ENCODE measurements around the gene CDK13.
"Not testable (repeated sequence)": the region's sequence is repeated elsewhere in the genome, so short reads cannot be mapped to it uniquely, and the experiment has no call there.

CDK13 gene

GRCh38 chr7:40098810-40099209 is 148.8 kb downstream of the CDK13 start:
- no peak for DNase-seq (ENCODE audit: low spot score)

DNA sequence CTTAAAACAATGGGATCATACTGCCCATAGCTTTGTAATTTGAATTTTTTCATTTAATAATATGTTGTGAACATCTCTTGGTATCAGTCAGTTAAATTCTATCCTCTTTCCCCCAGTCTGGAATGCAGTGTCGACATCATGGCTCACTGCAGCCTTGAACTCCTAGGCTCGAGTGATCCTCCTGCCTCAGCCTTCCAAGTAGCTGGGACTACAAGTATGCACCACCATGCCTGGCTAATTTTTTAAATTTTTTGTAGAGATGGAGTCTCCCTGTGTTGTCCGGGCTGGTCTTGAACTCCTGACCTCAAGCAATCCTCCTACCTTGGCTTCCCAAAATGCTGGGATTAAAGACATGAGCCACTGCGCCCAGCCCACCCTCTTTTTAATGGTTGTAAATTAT is 149.8 kb downstream of the CDK13 start:
- DNase-seq (ENCODE audit: low spot score): no peak

GRCh38 chr7:40101201-40101600 is 151.1 kb downstream of the CDK13 start:
- no peak for DNase-seq (ENCODE audit: low spot score)

- DNase-seq (ENCODE audit: low spot score): no peak
Measured at GRCh38 chr7:40102897-40103296, 152.8 kb downstream of the CDK13 start.

GRCh38 chr7:40105879-40106473 is 155.9 kb downstream of the CDK13 start:
- DNase-seq (ENCODE audit: low spot score): no peak

GRCh38 chr7:40115936-40116335 is 165.9 kb downstream of the CDK13 start:
- DNase-seq (ENCODE audit: low spot score): no peak

- not testable (repeated sequence) for DNase-seq (ENCODE audit: low spot score)
Measured at GRCh38 chr7:40117199-40117598, 167.1 kb downstream of the CDK13 start.

DNA sequence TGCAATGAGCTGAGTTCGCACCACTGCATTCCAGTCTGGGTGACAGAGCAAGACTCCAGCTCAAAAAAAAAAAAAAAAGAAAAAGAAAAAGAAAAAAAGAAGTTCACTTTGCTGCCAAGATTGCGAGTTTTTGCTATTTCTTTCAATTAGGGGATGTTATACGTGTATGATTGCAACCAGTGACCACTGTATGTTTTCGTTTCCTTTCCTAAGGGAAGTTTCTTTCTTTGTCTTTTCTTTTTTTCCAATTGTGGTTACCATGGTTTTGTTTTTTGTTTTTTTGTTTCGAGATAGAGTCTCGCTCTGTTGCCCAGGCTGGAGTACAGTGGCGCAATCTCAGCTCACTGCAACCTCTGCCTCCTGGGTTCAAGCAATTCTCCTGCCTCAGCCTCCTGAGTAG is 168.1 kb downstream of the CDK13 start:
- DNase-seq (ENCODE audit: low spot score): not testable (repeated sequence)

GRCh38 chr7:40120020-40120419 is 170.0 kb downstream of the CDK13 start:
- no peak for DNase-seq (ENCODE audit: low spot score)

DNA sequence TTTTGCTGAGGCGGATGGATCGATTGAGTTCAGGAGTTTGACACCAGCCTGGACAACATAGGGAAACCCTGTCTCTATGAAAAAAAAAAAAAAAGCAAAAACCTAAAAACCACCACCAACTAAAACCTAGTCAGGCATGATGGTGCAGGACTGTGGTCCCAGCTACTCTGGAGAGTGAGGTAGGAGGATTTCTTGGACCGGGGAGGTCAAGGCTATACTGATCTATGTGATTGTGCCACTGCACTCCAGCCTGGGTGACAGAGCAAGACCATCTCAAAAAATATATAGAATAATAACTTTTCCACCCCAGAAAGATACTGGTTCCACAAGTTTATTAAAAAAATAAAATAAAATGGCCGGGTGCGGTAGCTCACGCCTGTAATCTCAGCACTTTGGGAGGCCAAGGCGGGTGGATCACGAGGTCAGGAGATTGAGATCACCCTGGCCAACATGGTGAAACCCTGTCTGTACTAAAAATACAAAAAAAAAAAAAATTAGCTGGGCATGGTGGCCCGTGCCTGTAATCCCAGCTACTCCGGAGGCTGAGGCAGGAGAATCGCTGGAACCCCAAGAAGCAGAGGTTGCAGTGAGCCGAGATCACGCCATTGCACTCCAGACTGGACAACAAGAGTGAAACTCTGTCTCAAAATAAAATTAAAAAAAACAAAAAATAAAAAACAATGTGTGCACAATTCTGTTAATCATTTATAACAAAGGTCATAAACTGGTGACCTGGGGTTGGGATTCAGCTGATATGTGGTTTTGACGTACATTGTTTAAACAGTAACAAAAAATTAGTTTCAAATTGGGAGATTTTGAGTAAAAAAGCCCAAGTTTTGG is 172.3 kb downstream of the CDK13 start:
- DNase-seq (ENCODE audit: low spot score): not testable (repeated sequence)

GRCh38 chr7:40122940-40123254 is 172.8 kb downstream of the CDK13 start:
- no peak for DNase-seq (ENCODE audit: low spot score)

DNA sequence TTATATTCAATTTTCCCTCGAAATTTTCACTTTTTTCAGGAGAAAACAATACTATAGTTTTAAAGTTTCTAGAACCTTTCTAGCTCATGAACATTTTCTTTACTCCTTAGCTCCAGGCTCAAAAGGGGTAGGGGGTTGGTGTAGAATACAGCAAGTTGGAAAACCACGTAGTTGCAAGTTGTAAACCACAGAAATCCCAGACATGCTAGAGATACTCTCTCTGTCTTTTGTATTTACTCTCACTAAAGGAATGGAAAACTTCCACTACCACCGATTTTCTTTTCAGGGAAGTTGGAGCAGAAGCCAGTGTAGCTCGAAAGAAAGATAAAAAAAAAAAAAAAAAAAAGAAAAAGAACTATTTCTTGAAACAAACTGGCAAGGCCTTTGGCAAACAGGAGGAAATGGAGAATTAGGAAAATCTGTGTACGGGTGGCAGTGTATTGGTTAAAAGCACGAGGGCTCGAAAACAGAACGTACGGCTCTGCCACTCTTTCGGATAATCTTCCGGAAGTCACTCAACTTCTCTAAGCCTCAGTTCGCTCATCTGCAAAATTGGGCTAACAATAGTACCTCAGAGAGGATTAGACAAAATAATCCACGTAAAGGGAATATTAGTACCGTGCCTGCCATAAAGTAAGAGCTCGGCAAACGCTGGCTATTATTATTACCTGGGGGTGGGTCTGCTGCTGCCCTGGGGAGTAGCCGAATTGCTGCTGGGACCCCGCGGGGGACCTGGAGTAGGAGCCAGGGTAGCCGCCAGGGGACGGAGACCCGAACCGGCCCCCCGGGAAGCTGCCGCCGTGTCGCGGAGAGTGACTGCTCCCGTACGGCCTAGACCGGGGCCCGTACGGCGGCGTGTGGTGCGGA is 183.7 kb downstream of the CDK13 start:
- peak; percentile 20 for DNase-seq (ENCODE audit: low spot score)

DNA sequence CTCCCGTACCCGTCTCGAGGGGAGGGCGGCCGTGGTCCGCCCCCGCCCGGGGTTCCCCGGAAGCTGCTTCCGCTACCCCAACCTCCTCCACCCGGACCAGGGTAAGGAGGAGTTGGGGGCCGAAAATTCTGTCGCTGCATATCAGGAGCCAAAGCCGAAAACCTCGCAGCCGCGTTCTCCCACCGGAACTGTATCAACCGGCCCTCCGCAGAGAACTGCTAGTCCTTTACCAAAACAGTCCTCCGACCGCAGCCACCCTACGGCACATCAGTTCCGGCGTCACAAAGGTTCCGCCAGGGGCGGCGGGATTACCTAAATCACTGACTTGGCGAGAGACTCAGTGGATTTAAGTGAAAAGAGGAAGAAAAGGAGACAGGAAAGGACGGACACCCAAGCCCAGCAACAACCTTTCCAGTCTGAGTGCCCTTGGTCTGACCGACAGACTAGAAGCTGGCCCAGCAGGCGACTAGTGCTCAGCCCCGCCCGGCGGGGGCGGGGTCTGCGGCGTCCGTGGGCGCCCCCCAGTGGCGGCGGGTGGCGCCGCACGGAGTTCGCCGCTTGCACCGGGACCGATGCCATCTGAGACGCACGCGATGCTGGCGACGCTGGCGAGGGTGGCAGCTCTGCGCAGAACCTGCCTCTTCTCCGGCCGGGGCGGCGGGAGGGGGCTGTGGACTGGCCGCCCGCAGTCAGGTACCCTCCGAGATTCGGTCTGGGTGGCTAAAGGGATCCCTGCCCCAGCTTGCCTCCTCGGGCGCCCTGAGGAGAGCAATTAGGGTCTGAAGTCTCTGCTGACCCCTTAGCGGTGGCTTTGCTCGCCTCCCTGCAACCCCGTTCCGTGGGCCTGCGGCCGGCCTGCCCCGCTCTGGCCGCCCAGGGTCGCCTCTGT is 184.6 kb downstream of the CDK13 start, which contains the start of the genes MPLKIP and SUGCT:
MPLKIP (minus strand) TSS at position 195 of the 889 bp plus-strand sequence; CDS start at position 140, 55 bp downstream.
SUGCT (plus strand) TSS at position 578 of the 889 bp plus-strand sequence.
- DNase-seq (ENCODE audit: low spot score): peak; percentile 80

- no peak for DNase-seq (ENCODE audit: low spot score)
Measured at GRCh38 chr7:40135317-40135610, 185.2 kb downstream of the CDK13 start.

DNA sequence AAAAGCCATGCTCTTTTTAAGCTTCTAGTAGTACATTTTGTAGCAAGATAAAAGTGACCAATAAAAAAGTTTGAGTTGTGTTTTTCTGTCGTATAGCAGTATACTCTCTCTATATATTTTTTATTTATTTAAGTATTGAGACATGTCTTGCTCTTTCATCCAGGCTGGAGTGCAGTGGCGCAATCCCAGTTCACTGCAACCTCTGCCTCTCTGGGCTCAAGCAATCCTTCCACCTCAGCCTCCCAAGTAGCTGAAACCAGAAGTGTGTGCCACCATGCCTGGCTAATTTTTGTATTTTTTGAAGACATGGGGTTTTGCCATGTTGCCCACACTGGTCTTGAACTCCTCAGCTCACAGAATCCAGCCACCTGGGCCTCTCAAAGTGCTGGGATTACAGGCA is 187.5 kb downstream of the CDK13 start:
- no peak for DNase-seq (ENCODE audit: low spot score)

DNA sequence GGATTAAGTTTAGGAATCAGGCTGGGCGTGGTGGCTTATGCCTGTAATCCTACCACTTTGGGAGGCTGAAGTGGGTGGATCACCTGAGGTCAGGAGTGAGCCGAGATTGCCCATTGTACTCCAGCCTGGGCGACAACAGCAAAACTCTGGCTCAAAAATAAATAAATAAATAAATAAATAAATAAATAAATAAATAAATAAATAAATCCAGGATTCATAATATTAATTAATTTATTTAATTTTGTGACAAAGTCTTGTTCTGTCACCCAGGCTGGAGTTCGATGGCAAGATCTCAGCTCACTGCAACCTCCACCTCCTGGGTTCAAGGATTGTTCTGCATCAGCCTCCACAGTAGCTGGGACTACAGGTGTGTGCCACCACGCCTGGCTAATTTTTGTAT is 188.9 kb downstream of the CDK13 start:
- no peak for DNase-seq (ENCODE audit: low spot score)

- not testable (repeated sequence) for DNase-seq (ENCODE audit: low spot score)
Measured at GRCh38 chr7:40139891-40140290, 189.8 kb downstream of the CDK13 start.

DNA sequence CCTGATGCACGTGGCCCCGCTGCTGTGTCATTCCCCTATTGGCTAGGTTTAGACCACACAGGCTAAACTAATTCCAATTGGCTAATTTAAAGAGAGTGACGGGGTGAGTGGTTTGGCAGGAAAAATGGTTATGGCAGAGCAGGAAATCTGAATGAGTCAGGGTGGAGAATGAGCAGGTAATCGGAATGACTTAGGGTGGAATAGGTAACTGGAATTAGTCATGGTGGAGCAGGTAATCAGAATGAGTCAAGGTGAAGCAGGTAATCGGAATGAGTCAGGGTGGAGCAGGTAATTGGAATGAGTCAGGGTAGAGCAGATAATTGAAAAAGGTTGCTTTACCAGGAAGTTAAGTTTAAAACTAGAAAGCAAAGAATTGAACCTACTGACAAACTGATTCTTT is 191.9 kb downstream of the CDK13 start:
- not testable (repeated sequence) for DNase-seq (ENCODE audit: low spot score)

- not testable (repeated sequence) for DNase-seq (ENCODE audit: low spot score)
Measured at GRCh38 chr7:40145596-40146130, 195.6 kb downstream of the CDK13 start.

DNA sequence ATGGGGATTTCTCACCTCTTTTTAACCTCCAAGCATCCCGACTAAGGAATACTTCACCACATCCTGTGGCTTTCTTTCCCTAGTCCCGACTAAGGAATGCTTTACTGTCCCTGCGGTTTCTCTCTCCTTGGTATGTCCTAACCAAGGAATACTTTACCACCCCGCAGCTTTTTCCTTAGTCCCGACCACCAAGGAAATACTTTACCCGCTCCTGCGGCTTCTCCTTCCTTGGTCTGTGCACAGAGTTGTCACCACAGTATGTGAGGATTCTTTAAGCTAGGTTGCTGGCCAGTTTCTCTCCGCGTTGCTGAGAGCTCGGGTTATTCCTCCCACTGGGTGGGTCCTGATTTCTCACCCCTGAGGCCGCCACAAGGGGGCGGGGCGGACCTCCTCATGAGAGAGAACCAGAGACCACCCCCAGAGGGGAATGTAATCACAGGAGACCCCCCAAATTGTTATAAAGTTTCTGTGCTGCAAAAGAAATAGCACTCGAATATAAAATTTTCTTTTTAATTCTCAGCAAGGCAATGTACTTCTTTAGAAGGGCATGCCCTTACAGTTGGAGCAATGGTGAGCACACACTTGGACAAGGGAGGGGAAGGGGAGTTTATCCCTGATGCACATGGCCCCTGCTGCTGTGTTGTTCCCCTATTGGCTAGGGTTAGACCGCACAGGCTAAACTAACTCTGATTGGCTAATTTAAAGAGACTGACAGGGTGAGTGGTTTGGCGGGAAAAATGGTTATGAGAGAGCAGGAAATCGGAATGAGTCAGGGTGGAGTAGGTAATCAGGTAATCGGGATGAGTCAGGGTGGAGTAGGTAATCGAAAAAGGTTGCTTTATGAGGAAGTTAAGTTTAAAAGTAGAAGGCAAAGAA is 197.6 kb downstream of the CDK13 start:
- no peak for DNase-seq (ENCODE audit: low spot score)

GRCh38 chr7:40148247-40148580 is 198.2 kb downstream of the CDK13 start:
- DNase-seq (ENCODE audit: low spot score): not testable (repeated sequence)
